HepG2 (cell line): ENCODE data around the gene RNASE7. TPM values are rescaled to one million over a fixed set of nuclear protein-coding genes. Genes with fewer than 3 reads are reported as not detected.
A peak's percentile ranks its signal among the peaks of the same experiment; 100 is the strongest.

Experiments
- AKNA ChIP-seq: sonication (generic); formaldehyde crosslinking; IDR thresholded peaks from 2 replicates; pipeline ENCODE4 v1.4.0; 2020; ENCODE audit warnings: missing genetic modification reagents, borderline replicate concordance
- EP300 ChIP-seq, 3 experiments: sonication (generic) in 1 of 3; formaldehyde crosslinking in 1 of 3; IDR thresholded peaks; 2 replicates each; pipeline versions ENCODE4 v1.5.1 to v1.6.1; 2011 to 2020; ENCODE audit warnings: low read depth in 2 of 3, low read length in 2 of 3, borderline replicate concordance in 1 of 3, improper control_type of control experiment in 1 of 3, mild to moderate bottlenecking in 1 of 3, missing genetic modification reagents in 1 of 3, moderate library complexity in 1 of 3
- GATAD2A ChIP-seq: IDR thresholded peaks from 2 replicates; pipeline ENCODE4 v1.6.1; 2016
- KLF12 ChIP-seq: sonication (generic); formaldehyde crosslinking; IDR thresholded peaks from 2 replicates; pipeline ENCODE4 v1.4.0; 2020; ENCODE audit warnings: missing genetic modification reagents, borderline replicate concordance
- KLF15 ChIP-seq: sonication (generic); formaldehyde crosslinking; IDR thresholded peaks from 2 replicates; pipeline ENCODE4 v1.8.1; 2023; ENCODE audit warnings: borderline replicate concordance, mild to moderate bottlenecking, inconsistent platforms, missing genetic modification reagents, mixed read lengths
- MAFK ChIP-seq, 2 experiments: IDR thresholded peaks in 1 of 2; conservative IDR thresholded peaks in 1 of 2; 2 replicates each; pipeline ENCODE4 v1.6.1; 2011; ENCODE audit warnings: improper control_type of control experiment in 2 of 2, low read length in 2 of 2
- MEIS2 ChIP-seq: sonication (generic); formaldehyde crosslinking; IDR thresholded peaks from 2 replicates; pipeline ENCODE4 v1.9.0; 2021; ENCODE audit warnings: mild to moderate bottlenecking, missing genetic modification reagents
- RFX5 ChIP-seq: IDR thresholded peaks from 2 replicates; pipeline ENCODE4 v1.6.1; 2011; ENCODE audit warnings: low read depth, low read length, improper control_type of control experiment
- SMAD3 ChIP-seq: sonication (generic); formaldehyde crosslinking; IDR thresholded peaks from 2 replicates; pipeline ENCODE4 v1.4.0; 2020; ENCODE audit warnings: missing genetic modification reagents
- TOPORS ChIP-seq: sonication (generic); formaldehyde crosslinking; IDR thresholded peaks from 2 replicates; pipeline ENCODE4 v1.8.0; 2023; ENCODE audit warnings: mild to moderate bottlenecking, missing genetic modification reagents
- ZNF235 ChIP-seq: sonication (generic); formaldehyde crosslinking; IDR thresholded peaks from 2 replicates; pipeline ENCODE4 v1.8.1; 2023; ENCODE audit warnings: mild to moderate bottlenecking, missing genetic modification reagents, borderline replicate concordance
- ZNF329 ChIP-seq: sonication (generic); formaldehyde crosslinking; IDR thresholded peaks from 2 replicates; pipeline ENCODE4 v1.9.0; 2021; ENCODE audit warnings: low read depth, mild to moderate bottlenecking, missing genetic modification reagents
- ZNF512 ChIP-seq: sonication (generic); formaldehyde crosslinking; IDR thresholded peaks from 2 replicates; pipeline ENCODE4 v1.4.0; 2020; ENCODE audit warnings: mild to moderate bottlenecking, missing genetic modification reagents
- ZNF841 ChIP-seq: sonication (generic); formaldehyde crosslinking; IDR thresholded peaks from 2 replicates; pipeline ENCODE4 v1.8.1; 2023; ENCODE audit warnings: missing genetic modification reagents, borderline replicate concordance
- ZSCAN12 ChIP-seq: sonication (generic); formaldehyde crosslinking; IDR thresholded peaks from 2 replicates; pipeline ENCODE4 v1.9.0; 2021; ENCODE audit warnings: mild to moderate bottlenecking, missing genetic modification reagents
- ZSCAN20 ChIP-seq: sonication (generic); formaldehyde crosslinking; IDR thresholded peaks from 2 replicates; pipeline ENCODE4 v1.4.0; 2020; ENCODE audit warnings: missing genetic modification reagents, mild to moderate bottlenecking, borderline replicate concordance
- polyA plus RNA-seq, 8 experiments: library from polyadenylated mRNA; depleted of rRNA in 3 of 8; stranded (reverse) in 7 of 8; unstranded in 1 of 8; fragments of >200 nt; fragmentation: Illumina TruSeq in 4 of 8; extraction: Trizol in 4 of 8; gene quantifications; 2 replicates each; pipeline versions ENCODE4 v1.2.1 to v1.2.3, GENCODE V29; 2011 to 2016; ENCODE audit warnings: low read depth in 4 of 8, missing spikeins in 1 of 8, mixed read lengths in 1 of 8; ENCODE audit not compliant: insufficient read depth in 1 of 8
- total RNA-seq, 5 experiments: library from RNA; depleted of rRNA; stranded (reverse); fragments of >200 nt; fragmentation: Illumina TruSeq; extraction: Trizol; gene quantifications; 2 replicates each; pipeline ENCODE4 v1.2.3, GENCODE V29; 2016; ENCODE audit warnings: low read depth in 1 of 5

RNASE7 gene
- total and polyA plus RNA-seq, 2 of the 13 experiments (the other 11 are each of a cell fraction or from before 2014, with no cell fraction given), result 0.04 TPM; not detected in 1

- no peak for TF ChIP-seq AKNA (CRISPR knock-in tag)
- no peak for TF ChIP-seq ZSCAN12 (CRISPR knock-in tag)
- TF ChIP-seq ZNF329 (CRISPR knock-in tag), result no peak
- TF ChIP-seq SMAD3 (CRISPR knock-in tag), result no peak
- TF ChIP-seq KLF12 (CRISPR knock-in tag), result no peak
- TF ChIP-seq EP300 (IDR thresholded peaks at IDR 0.05; ENCODE audit: low read depth in 2 of 2, low read length in 2 of 2), result no peak; a peak in 1 of 4 replicates
- no peak for TF ChIP-seq EP300 (CRISPR knock-in tag; IDR thresholded peaks at IDR 0.05; ENCODE audit: borderline replicate concordance)
- no peak for TF ChIP-seq ZSCAN20 (CRISPR knock-in tag)
- TF ChIP-seq MAFK (conservative IDR thresholded peaks at IDR 0.05 in 1 of 2, IDR thresholded peaks at IDR 0.05 in 1 of 2; ENCODE audit: low read length in 2 of 2), result no peak
- no peak for TF ChIP-seq MEIS2
- TF ChIP-seq ZNF841, result no peak
- TF ChIP-seq ZNF235 (CRISPR knock-in tag), result 0 out of 2 replicates have a peak, but pooled peaks have one; percentile 41
- TF ChIP-seq TOPORS (CRISPR knock-in tag), result no peak; the same call in 1 of the 2 replicates
- no peak for TF ChIP-seq RFX5
- no peak for TF ChIP-seq KLF15 (CRISPR knock-in tag)
- peak; percentile 44; the same call in 1 of the 2 replicates for TF ChIP-seq GATAD2A (CRISPR knock-in tag)
- TF ChIP-seq ZNF512 (CRISPR knock-in tag), result no peak
Measured at GRCh38 chr14:21071225-21072030, 29.3 kb downstream of the RNASE7 start (continued).
